HT1080 (cell line): ENCODE measurements around the gene CRELD1. TPM values are rescaled to one million over a fixed set of nuclear protein-coding genes. Genes with fewer than 3 reads are reported as not detected.

Experiments
- DNase-seq: peaks from one replicate; pipeline ENCODE4 v3.0.0-alpha.2; 2015; ENCODE audit warnings: low read depth
- small RNA-seq: library from RNA; depleted of rRNA; stranded (forward); fragments of <200 nt; gene quantifications from one replicate; pipeline ENCODE3, GENCODE V24; 2014
- total RNA-seq: library from RNA; depleted of rRNA; stranded (reverse); fragments of >200 nt; shearing (Covaris generic); gene quantifications from 2 replicates; pipeline ENCODE4 v1.2.3, GENCODE V29; 2014; rRNA removed

Gene CRELD1
- total RNA-seq, 1 experiment from 2014 or later: 1.6 TPM

DNA sequence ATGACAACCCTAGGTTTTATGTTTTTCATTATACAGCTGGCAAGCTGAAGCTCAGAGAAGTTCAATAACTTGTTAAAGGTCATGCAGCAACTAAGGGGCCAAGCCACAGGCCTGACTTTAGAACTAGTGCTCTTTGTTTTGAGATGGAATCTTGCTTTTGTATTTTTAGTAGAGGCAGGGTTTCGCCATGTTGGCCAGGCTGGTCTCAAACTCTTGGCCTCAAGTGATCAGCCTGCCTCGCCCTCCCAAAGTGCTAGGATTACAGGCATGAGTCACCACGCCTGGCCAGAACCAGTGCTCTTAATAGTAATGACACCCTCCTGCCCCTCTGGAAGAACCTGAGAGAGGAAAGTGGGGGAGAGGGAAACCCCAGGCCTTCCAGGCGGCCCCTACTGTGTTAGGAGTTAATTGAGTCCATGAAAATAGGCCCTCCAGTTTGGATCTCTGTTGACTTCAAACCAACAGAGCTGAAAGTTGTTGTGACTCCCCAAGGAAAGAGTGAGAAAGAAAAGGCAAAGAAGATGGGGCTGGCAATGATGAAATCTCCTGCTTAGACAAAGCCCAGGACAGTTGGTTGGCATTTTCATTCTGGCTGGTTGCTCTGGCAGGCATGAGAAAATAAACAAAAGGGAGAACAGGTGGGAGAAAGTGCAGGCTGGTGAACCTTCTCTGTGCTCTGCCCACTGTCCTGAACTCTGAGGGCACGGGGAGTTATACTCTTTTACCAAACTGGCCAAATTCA, 22.1 kb downstream of the CRELD1 start:
- peak; percentile 26 for DNase-seq

DNA sequence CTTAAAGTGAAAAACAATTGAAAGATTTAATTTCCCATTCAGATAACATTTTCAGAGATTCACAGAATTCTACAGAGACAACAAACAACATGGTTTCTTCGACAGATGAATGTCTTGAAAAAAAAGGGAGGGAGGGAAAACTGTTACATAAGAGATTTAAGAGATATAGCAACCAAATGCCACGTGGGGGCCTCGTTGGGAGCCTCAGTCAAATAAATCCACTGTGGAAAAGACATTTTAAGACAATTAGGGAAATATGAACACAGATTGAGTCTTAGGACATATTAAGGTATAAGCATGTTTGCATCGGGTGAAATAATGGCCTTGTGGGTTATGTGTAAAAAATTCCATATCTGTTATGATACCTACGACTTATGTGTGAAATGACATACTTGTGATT, 23.6 kb downstream of the CRELD1 start:
- no peak for DNase-seq

DNA sequence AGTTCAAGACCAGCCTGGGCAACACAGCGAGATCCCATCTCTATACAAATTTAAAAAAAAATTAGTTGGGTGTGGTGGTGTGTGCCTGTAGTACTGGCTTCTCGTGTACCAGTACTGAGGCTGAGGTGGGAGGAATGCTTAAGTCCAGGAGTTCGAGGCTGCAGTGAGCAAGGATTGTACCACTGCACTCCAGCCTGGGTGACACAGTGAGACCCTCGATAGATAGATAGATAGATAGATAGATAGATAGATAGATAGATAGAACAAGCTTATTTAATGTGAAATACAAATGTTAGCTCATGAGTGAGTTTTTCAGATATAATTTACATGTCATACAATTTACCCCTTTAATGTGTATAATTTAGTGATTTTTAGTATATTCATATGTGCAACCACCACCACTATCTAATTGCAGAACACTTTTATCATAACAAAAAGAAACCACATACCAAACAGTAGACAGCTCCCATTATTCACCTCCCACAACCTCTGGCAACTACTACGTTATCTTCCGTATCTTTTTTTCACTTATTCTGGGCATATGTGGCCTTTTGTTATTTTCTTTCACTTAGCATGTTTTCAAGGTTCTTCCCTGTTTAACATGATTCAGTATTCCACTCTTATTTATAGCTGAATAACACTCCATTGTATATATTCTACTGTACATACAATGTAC, 31.7 kb downstream of the CRELD1 start:
- no peak for DNase-seq

DNA sequence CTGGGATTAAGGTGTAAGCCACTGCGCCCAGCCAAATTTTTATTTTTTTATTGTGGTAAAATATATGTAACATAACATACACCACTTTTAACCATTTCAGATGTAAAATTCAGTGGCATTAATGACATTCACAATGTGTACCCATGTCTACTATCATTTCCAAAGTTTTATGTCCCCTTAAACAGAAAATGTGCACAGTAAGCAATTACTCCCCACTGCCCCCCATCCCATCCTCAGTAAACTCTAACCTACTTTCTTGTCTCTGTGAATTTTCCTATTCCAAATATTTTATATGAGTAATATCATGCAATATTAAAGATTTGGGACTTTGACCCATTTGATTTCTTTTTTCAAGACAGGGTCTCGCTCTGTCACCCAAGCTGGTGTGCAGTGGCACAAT, 33.2 kb downstream of the CRELD1 start:
- no peak for DNase-seq

DNA sequence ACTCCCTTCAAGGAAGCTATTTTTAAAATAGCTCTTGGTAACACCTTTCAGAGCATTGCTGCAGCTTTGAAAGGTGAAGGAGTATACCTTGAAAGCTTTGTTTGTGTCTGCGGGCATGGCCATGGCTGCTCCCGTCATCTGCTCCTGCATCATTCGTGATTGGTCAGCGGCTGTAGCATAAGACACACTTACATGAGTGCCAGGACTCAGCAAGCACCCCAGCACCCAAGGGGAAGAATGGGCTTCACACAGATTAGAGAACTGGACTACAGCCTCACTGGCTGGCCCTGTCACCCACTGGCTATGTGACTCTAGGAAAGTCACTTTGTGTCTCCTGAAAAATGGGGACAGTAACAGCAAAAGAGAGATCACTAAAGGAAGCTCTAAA, 36.0 kb downstream of the CRELD1 start:
- no peak for DNase-seq

DNA sequence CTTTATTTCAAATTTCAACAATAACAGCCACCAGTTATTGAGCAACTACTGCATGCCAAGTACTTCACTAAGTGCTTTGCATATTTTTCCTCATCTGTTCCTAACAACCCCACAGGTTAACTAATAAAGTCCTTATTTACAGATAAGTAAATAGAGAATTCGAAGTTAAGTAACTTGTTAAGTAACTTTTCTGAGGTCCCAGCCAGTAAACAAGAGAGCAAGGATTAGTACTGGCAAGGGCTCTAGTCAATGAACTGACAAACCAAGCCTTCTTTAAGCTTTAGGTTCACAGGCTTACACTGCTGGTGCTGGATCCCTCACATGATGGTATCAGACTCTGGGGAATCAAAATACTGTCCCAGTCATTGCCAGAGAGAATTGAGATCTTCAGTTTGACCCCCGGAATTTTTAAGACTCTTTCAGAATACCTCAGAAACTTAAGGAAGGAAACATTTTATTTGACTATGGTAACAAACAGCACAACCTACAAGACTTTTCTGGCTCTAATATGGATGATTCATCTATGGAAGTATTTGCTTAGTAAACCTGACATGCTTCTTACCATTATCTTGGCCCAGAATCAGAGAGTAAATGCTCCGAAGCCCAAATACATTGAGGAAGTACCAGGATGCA, 36.5 kb downstream of the CRELD1 start:
- DNase-seq: peak; percentile 63

DNA sequence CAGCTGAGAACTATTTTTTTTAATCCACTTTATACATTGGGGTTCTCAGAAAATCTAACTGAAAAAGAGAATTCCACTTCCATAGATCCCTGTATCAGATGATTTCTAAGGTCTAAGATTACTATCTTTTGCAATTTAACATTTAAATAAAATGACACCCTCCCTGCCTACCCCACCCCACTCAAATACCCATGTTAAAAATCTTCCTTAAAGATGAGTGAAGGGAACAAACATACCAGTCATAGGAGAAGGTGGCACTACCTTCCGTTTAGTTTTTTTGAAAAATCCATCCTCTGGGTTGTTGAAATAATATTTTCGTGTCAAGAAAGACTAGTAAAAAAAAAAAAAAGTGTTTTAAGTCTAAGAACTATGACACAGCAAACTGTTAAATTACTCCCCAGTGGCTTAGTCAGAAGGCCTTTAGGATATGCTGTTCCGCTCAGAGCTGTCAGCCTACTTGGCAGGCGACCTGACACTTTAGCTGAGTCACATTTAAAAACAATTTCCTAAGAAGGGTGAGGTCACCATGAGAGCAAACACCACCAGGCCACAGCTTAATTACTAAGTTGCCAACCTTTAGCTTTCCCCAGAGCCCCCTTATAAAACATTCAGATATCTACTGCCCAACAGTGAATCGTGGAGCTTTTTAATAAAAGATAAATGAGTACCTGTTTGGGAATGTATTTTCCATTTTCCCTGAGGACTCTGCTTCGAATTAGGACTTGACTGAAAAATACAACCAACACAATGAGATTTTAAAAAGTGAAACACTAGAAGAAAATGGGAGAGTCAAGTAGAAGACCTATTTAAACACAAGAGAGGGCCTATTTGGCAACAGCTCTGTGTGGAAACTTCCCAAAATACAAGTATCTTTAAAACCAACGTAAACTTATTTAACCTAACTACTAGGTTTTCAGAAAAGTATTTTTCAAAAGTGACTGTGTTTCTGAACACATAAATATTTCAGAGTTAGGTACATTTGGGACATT, 43.4 kb downstream of the CRELD1 start:
- peak; percentile 97 for DNase-seq

DNA sequence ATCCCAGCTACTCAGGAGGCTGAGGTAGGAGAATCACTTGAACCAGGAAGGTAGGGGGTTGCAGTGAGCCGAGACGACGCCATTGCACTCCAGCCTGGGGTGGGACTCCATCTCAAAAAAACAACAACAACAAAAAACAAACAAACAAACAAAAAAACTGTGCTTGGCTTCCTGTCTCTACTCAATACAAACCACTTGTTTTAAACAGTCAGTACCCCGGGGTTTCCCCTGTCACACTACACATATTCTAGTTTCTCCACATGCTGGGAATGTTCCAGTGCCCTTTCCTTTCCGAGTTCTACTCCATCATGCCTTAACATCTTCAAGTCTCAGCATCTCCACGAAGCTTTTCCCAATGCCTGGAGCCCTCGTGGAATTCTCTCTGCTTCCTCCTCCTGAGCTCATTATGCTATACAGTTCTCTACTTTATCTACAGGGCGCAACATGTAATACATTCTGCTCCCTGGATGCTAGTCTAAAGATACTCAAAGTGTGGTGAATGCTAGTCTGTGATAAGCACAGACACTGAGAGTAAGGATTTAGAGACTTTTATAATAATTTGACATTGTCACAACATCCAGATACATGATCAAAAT, 45.2 kb downstream of the CRELD1 start:
- DNase-seq: no peak

DNA sequence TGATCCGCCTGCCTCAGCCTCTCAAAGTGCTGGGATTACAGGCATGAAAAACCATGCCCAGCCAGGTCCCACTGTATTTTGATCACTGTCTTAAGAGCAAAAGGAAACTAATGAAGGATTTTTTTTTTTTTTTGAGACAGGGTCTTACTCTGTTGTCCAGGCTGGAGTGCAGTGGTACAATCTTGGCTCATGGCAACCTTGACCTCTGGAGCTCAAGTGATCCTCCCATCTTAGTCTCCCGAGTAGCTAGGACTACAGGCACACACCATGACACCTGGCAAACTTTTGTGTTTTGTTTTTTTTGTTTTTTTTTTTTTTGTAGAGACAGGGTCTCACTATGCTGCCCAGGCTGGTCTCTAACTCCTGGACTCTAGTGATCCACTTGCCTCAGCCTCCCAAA, 46.6 kb downstream of the CRELD1 start:
- no peak for DNase-seq

DNA sequence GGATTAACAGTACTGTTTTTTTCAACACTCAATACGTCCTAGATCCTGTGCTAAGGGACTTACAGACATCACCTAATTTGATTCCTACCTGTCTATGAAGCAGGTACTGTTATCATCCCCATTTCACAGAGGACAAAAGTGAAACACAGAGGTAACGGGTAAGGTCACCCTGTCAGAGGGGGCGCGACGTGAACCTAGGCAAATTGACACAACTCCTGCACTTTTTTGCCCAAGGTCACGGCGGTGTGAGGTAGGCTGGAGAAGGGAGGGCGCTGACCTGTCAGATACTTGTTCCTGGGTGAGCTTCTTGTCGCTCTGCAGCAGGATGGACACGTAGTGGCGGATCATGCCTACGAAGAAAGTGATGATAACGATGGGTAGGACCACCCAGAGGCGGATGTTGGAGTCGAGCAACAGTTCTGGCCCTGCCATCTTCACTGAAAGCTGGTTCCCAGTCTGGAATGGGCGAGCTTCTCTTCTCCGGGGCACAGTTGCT, 52.6 kb downstream of the CRELD1 start:
- no peak for DNase-seq

DNA sequence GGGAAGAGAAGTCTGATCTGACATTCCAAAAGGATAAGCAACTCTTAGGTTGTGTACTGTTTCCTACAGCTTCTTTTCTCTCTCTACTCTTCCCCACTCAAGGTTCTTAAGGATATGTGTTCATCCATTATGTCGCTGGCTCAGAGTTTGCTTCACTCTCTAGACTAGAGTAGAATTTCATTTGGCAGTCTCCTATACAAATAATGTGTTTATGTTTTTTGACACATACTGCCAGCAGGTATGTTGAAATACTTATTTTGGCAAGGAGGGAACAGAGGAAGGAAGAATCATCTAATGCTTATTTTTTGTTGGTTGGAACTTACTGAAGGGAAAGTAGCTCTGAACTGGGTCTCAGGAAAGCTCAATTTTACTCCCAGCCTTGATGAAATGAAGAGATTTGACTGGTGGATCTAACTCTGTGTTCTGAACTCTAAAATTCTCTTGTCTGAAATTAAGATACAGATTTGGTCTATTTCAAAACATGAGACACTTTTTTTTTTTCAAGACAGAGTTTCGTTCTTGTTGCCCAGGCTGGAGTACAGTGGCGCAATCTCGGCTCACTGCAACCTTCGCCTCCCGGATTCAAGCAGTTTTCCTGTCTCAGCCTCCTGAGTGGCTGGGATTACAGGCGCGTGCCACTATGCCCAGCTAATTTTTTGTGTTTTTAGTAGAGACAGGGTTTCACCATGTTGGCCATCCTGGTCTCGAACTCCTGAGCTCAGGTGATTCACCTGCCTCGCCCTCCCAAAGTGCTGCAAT, 60.6 kb downstream of the CRELD1 start:
- no peak for DNase-seq

Small RNA genes within 50 kb of the gene (small RNA-seq; reads per million reads assigned to genes)
- not detected for gene RNU6-882P

Other genes with a start within 250 kb of the CRELD1 start
- gene CPNE9, start 230.0 kb upstream of the CRELD1 start, total RNA-seq: not detected in 2 replicates
- gene BRPF1, start 202.1 kb upstream of the CRELD1 start, total RNA-seq: 19.9 and 22.9 TPM in 2 replicates
- gene OGG1, start 183.9 kb upstream of the CRELD1 start, total RNA-seq: 27.8 and 30.9 TPM in 2 replicates
- 36.9 and 44.1 TPM in 2 replicates for gene CAMK1, start 163.9 kb upstream of the CRELD1 start, total RNA-seq
- gene TADA3, start 141.4 kb upstream of the CRELD1 start, total RNA-seq: 91.5 and 104 TPM in 2 replicates
- 295 and 306 TPM in 2 replicates for gene ARPC4, start 140.8 kb upstream of the CRELD1 start, total RNA-seq
- 1.4 and 2.3 TPM in 2 replicates for gene TTLL3, start 123.6 kb upstream of the CRELD1 start, total RNA-seq
- 36.5 and 46.0 TPM in 2 replicates for gene RPUSD3, start 89.8 kb upstream of the CRELD1 start, total RNA-seq
- gene CIDEC, start 53.6 kb upstream of the CRELD1 start, total RNA-seq: 0.14 TPM in 1 of 2 replicates, not detected in the other
- 34.1 and 45.6 TPM in 2 replicates for gene JAGN1, start 43.2 kb upstream of the CRELD1 start, total RNA-seq
- 0.66 TPM in 1 of 2 replicates, not detected in the other for gene IL17RE, start 31.0 kb upstream of the CRELD1 start, total RNA-seq
- gene IL17RC, start 16.7 kb upstream of the CRELD1 start, total RNA-seq: 11.9 and 12.0 TPM in 2 replicates
- gene PRRT3, start 18.6 kb downstream of the CRELD1 start, total RNA-seq: 1.0 and 1.3 TPM in 2 replicates
- 41.2 and 73.5 TPM in 2 replicates for gene EMC3, start 53.0 kb downstream of the CRELD1 start, total RNA-seq
- 31.1 and 33.2 TPM in 2 replicates for gene FANCD2, start 92.6 kb downstream of the CRELD1 start, total RNA-seq
- not detected in 2 replicates for gene FANCD2OS, start 174.4 kb downstream of the CRELD1 start, total RNA-seq
- 103 and 112 TPM in 2 replicates for gene BRK1, start 181.8 kb downstream of the CRELD1 start, total RNA-seq
- gene VHL, start 207.9 kb downstream of the CRELD1 start, total RNA-seq: 25.3 and 31.6 TPM in 2 replicates
- 7.5 and 9.1 TPM in 2 replicates for gene IRAK2, start 231.1 kb downstream of the CRELD1 start, total RNA-seq